GM10266 (cell line): ENCODE results near the gene DMWD.
"Not testable (repeated sequence)": the region's sequence is repeated elsewhere in the genome, so short reads cannot be mapped to it uniquely, and the experiment has no call there.

ENCODE experiments used
- DNase-seq: peaks from one replicate; pipeline ENCODE4 v3.0.0; 2012; ENCODE audit errors: extremely low spot score
- CTCF ChIP-seq: IDR thresholded peaks from 2 replicates; pipeline ENCODE4 v1.5.1; 2012; ENCODE audit warnings: mild to moderate bottlenecking, low read depth; ENCODE audit not compliant: control insufficient read depth, insufficient read depth; ENCODE audit errors: missing control alignments

The DMWD gene

GRCh38 chr19:45804140-45804958 is 11.7 kb upstream of the DMWD start:
- no peak for TF ChIP-seq CTCF
- no peak for DNase-seq

DNA sequence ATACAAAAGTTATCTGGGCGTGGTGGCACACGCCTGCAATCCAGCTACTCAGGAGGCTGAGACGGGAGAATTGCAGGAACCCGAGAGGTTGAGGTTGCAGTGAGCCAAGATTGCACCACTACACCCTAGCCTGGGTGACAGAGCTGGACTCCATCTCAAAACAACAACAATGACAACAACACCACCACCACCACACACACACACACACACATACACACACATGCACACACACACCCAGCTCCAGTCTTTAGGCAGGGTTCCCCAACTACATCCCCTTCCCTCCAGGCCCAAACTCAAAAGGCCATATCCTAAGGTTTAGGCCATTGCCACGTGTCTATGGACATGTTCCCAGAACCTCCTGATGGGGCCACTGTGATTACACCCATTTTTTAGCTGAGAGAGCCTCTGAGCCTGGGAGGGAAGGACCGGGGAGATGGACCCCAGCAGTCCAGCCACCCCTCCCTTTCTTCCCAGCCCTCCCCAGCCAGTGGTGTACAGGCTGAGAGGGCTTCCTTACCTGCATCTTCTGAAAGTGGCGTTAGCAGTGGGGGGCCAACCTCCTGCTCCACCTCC is 9.0 kb upstream of the DMWD start:
- no peak for DNase-seq
- TF ChIP-seq CTCF, result no peak

DNA sequence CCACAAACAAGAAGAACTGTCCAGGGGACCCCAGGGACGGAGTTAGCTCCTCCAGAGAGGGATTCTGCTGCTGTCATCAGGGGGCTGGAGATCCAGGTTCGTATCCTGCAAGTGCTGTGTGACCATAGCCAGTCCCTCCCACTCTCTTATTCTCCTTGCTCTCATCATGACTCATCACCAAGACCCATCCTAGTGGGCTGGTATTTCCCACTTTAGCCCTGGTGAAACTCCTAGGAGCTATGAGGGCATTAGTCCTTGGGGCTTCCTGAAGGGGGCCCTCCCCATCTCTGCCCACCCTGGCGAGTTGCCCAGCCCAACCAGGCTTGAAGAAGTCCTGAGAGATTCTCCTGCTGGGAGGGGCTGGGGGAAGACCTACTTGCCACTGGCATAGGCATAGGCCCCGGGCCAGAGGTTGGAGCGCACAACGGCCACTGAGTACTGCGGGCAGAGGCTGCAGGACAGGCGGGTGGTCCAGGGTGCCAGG is 7.5 kb upstream of the DMWD start:
- no peak for DNase-seq
- TF ChIP-seq CTCF, result no peak

DNA sequence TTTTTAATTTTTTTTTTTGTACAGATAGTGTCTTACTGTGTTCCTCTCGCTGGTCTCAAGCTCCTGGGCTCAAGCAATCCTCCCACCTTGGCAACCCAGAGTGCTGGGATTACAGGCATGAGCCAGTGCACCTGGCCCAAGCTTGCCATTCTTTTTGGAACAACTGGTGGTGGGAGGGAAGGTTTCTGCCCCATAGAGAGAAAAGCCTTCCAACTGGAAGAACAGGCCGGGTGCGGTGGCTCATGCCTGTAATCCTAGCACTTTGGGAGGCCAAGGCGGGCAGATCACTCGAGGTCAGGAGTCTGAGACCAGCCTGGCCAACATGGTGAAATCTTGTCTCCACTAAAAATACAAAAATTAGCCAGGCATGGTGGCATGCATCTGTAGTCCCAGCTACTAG is 6.9 kb upstream of the DMWD start:
- DNase-seq, result not testable (repeated sequence)

- TF ChIP-seq CTCF, result peak; percentile 81
- DNase-seq, result peak; percentile 79
Measured at GRCh38 chr19:45798995-45799517, 6.4 kb upstream of the DMWD start.

DNA sequence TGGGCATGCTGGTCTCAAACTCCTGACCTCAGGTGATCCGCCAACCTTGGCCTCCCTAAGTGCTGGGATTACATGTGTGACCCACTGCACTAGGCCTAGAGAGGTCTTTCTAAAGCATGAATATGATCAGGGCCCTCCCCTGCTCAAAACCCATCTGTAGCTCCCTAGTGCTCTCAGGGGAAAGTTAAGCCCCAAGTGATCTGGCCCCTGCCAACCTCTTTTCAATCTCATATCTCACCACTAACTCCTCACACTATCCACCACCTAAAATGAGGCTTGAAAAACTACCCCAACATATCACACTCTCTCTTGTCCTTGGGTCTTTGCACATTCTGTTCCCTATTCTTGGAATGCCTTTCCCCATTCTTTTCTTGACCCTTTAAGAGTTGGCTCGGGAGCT is 2.0 kb upstream of the DMWD start:
- TF ChIP-seq CTCF, result no peak
- DNase-seq, result no peak

- TF ChIP-seq CTCF, result no peak
- no peak for DNase-seq
Measured at GRCh38 chr19:45793876-45794275, 1.2 kb upstream of the DMWD start.
